H9 (cell line): ENCODE data around the gene ABHD12. TPM values are rescaled to one million over a fixed set of nuclear protein-coding genes. Genes with fewer than 3 reads are reported as not detected.

ENCODE experiments used
- DNase-seq: peaks from one replicate; pipeline ENCODE4 v3.0.0-alpha.2; 2017
- H2AFZ ChIP-seq: one replicate; pipeline ENCODE4 v1.6.1; 2013; ENCODE audit warnings: mild to moderate bottlenecking, low read length, control low read depth, moderate library complexity
- H2AK5ac ChIP-seq: 2 replicates; pipeline ENCODE4 v1.6.1; 2013; ENCODE audit warnings: low read length, control low read depth, mixed read lengths; ENCODE audit not compliant: insufficient read length
- H2BK120ac ChIP-seq: one replicate; pipeline ENCODE4 v1.6.1; 2013; ENCODE audit warnings: low read depth, mild to moderate bottlenecking, low read length, control low read depth, inconsistent platforms; ENCODE audit not compliant: poor library complexity, severe bottlenecking
- H2BK12ac ChIP-seq: 2 replicates; pipeline ENCODE4 v1.6.1; 2013; ENCODE audit warnings: low read length, control low read depth, mixed read lengths, low read depth; ENCODE audit not compliant: insufficient read length
- H2BK15ac ChIP-seq: 2 replicates; pipeline ENCODE4 v1.6.1; 2013; ENCODE audit warnings: low read depth, low read length, control low read depth
- H2BK20ac ChIP-seq: one replicate; pipeline ENCODE4 v1.6.1; 2013; ENCODE audit warnings: low read depth, mild to moderate bottlenecking, low read length, control low read depth, inconsistent platforms; ENCODE audit not compliant: poor library complexity, severe bottlenecking
- H2BK5ac ChIP-seq: 2 replicates; pipeline ENCODE4 v1.6.1; 2013; ENCODE audit warnings: low read length, control low read depth, mixed read lengths; ENCODE audit not compliant: insufficient read length
- H3K14ac ChIP-seq: 2 replicates; pipeline ENCODE4 v1.6.1; 2013; ENCODE audit warnings: low read length, control low read depth; ENCODE audit not compliant: insufficient read depth
- H3K18ac ChIP-seq: 2 replicates; pipeline ENCODE4 v1.6.1; 2013; ENCODE audit warnings: low read depth, mild to moderate bottlenecking, mixed read lengths, low read length, control low read depth; ENCODE audit not compliant: insufficient read length
- H3K23ac ChIP-seq: 2 replicates; pipeline ENCODE4 v1.6.1; 2013; ENCODE audit warnings: low read length, control low read depth, mixed read lengths, low read depth; ENCODE audit not compliant: insufficient read length
- H3K23me2 ChIP-seq: 2 replicates; pipeline ENCODE4 v1.6.1; 2013; ENCODE audit warnings: low read depth, mild to moderate bottlenecking, mixed read lengths, low read length, control low read depth; ENCODE audit not compliant: insufficient read length, poor library complexity, severe bottlenecking
- H3K27ac ChIP-seq: 2 replicates; pipeline ENCODE4 v1.5.1; 2013; ENCODE audit warnings: low read length, control low read depth, mixed read lengths, low read depth; ENCODE audit not compliant: insufficient read length
- H3K27me3 ChIP-seq: 2 replicates; pipeline ENCODE4 v1.6.1; 2013; ENCODE audit warnings: low read length, control low read depth, inconsistent platforms; ENCODE audit not compliant: insufficient read depth
- H3K4ac ChIP-seq: 2 replicates; pipeline ENCODE4 v1.6.1; 2013; ENCODE audit warnings: low read depth, mild to moderate bottlenecking, control low read depth, inconsistent platforms, low read length, moderate library complexity
- H3K4me1 ChIP-seq: 2 replicates; pipeline ENCODE4 v1.6.1; 2013; ENCODE audit warnings: low read length, control low read depth, inconsistent platforms; ENCODE audit not compliant: insufficient read depth
- H3K4me2 ChIP-seq: 2 replicates; pipeline ENCODE4 v1.6.1; 2013; ENCODE audit warnings: low read length, control low read depth, mixed read lengths; ENCODE audit not compliant: insufficient read length, insufficient read depth
- H3K56ac ChIP-seq: 2 replicates; pipeline ENCODE4 v1.6.1; 2013; ENCODE audit warnings: low read depth, mild to moderate bottlenecking, mixed read lengths, low read length, control low read depth; ENCODE audit not compliant: insufficient read length
- H3K79me1 ChIP-seq: 2 replicates; pipeline ENCODE4 v1.6.1; 2013; ENCODE audit warnings: low read depth, mild to moderate bottlenecking, moderate library complexity, low read length, control low read depth, inconsistent platforms; ENCODE audit not compliant: insufficient read depth, poor library complexity, severe bottlenecking
- H3K79me2 ChIP-seq: 2 replicates; pipeline ENCODE4 v1.6.1; 2013; ENCODE audit warnings: low read length, control low read depth, inconsistent platforms; ENCODE audit not compliant: insufficient read depth
- H3K9ac ChIP-seq: 2 replicates; pipeline ENCODE4 v1.6.1; 2013; ENCODE audit warnings: low read length, control low read depth, mixed read lengths; ENCODE audit not compliant: insufficient read length; ENCODE audit errors: extremely low read depth
- H3K9me3 ChIP-seq: one replicate; pipeline ENCODE4 v1.6.1; 2013; ENCODE audit warnings: low read depth, low read length, inconsistent platforms; ENCODE audit not compliant: control insufficient read depth
- H3T11ph ChIP-seq: one replicate; pipeline ENCODE4 v1.6.1; 2013; ENCODE audit warnings: mild to moderate bottlenecking, low read length, control low read depth, inconsistent platforms
- H4K20me1 ChIP-seq: one replicate; pipeline ENCODE4 v1.6.1; 2013; ENCODE audit not compliant: control insufficient read depth, insufficient read length, insufficient read depth
- H4K5ac ChIP-seq: 2 replicates; pipeline ENCODE4 v1.6.1; 2013; ENCODE audit warnings: low read depth, mild to moderate bottlenecking, mixed read lengths, low read length, control low read depth; ENCODE audit not compliant: insufficient read length
- H4K8ac ChIP-seq: replicated peaks from 2 replicates; pipeline ENCODE4 v1.6.1; 2013; ENCODE audit warnings: low read length, control low read depth, mixed read lengths, low read depth; ENCODE audit not compliant: insufficient read length
- H4K91ac ChIP-seq: 2 replicates; pipeline ENCODE4 v1.6.1; 2013; ENCODE audit warnings: low read depth, mild to moderate bottlenecking, moderate library complexity, mixed read lengths, low read length, control low read depth; ENCODE audit not compliant: insufficient read length
- H3K27ac Mint-ChIP-seq, 3 experiments: 2 replicates in 2 of 3; 3 replicates in 1 of 3; pipeline ENCODE4 v1.8.0; 2020 to 2021; ENCODE audit warnings: mixed read lengths in 3 of 3, mild to moderate bottlenecking in 1 of 3, moderate library complexity in 1 of 3
- H3K27me3 Mint-ChIP-seq: 2 replicates; pipeline ENCODE4 v1.8.0; 2021; ENCODE audit warnings: low read depth, mild to moderate bottlenecking, moderate library complexity, mixed read lengths
- H3K36me3 Mint-ChIP-seq, 3 experiments: 2 replicates in 2 of 3; 3 replicates in 1 of 3; pipeline ENCODE4 v1.8.0; 2020 to 2021; ENCODE audit warnings: low read depth in 3 of 3, mixed read lengths in 3 of 3; ENCODE audit not compliant: insufficient read depth in 1 of 3
- H3K4me1 Mint-ChIP-seq, 2 experiments: 2 replicates each; pipeline ENCODE4 v1.8.0; 2020; ENCODE audit warnings: mixed read lengths in 2 of 2
- H3K4me3 Mint-ChIP-seq, 2 experiments: 2 replicates in 1 of 2; 3 replicates in 1 of 2; pipeline ENCODE4 v1.8.0; 2020 to 2021; ENCODE audit warnings: mild to moderate bottlenecking in 2 of 2, mixed read lengths in 2 of 2, moderate library complexity in 1 of 2
- H3K9me3 Mint-ChIP-seq, 2 experiments: 2 replicates in 1 of 2; 3 replicates in 1 of 2; pipeline ENCODE4 v1.8.0; 2020; ENCODE audit warnings: mild to moderate bottlenecking in 2 of 2, mixed read lengths in 2 of 2, moderate library complexity in 1 of 2
- WGBS: extraction: QIAGEN DNeasy Blood & Tissue Kit; methylation state at CpG from one replicate; pipeline ENCODE4 v1.1.7; 2013; ENCODE audit warnings: missing lambda C conversion rate, low lambda C conversion rate, mixed read lengths; ENCODE audit not compliant: insufficient read length; ENCODE audit errors: extremely low coverage; 5-methylcytosine and 5-hydroxymethylcytosine counted together
- total RNA-seq: library from RNA; stranded (reverse); gene quantifications from 2 replicates; pipeline ENCODE4 v1.2.1, GENCODE V29; 2021
- TF ChIP-seq, protein P1 (sequence below): fragments of 200-600 bp; sonication (generic); conservative IDR thresholded peaks from 3 replicates; pipeline ENCODE4 v1.8.0; 2021; ENCODE audit warnings: antibody characterized with exemption, mild to moderate bottlenecking

The ABHD12 gene
- total RNA-seq, 1 experiment from 2014 or later: 54.4 TPM

GRCh38 chr20:25308671-25309394, 81.8 kb downstream of the ABHD12 start:
- no peak overlapping the region for H3K23ac ChIP-seq
- no peak overlapping the region for H3K4ac ChIP-seq
- H3K27ac ChIP-seq: no peak overlapping the region
- no peak overlapping the region for H2BK120ac ChIP-seq
- Mint-ChIP-seq H3K9me3 (peaks cover 4 to 5% of the 10 kb centered on the region in 2 experiments; a peak in 4 of 5 replicates), H3K4me1 (peaks cover 5 to 6% of the 10 kb centered on the region in 2 experiments), H3K4me3 (no peak overlapping the region), H3K27me3 (no peaks in the 10 kb centered on the region), H3K36me3 (peaks cover 15 to 38% (median 30%) of the 10 kb centered on the region in 3 experiments), H3K27ac (peak overlapping the region in 2 of 3 experiments; percentile 28 to 53; a peak in 2 of 7 replicates)
- TF ChIP-seq, protein P1, sequence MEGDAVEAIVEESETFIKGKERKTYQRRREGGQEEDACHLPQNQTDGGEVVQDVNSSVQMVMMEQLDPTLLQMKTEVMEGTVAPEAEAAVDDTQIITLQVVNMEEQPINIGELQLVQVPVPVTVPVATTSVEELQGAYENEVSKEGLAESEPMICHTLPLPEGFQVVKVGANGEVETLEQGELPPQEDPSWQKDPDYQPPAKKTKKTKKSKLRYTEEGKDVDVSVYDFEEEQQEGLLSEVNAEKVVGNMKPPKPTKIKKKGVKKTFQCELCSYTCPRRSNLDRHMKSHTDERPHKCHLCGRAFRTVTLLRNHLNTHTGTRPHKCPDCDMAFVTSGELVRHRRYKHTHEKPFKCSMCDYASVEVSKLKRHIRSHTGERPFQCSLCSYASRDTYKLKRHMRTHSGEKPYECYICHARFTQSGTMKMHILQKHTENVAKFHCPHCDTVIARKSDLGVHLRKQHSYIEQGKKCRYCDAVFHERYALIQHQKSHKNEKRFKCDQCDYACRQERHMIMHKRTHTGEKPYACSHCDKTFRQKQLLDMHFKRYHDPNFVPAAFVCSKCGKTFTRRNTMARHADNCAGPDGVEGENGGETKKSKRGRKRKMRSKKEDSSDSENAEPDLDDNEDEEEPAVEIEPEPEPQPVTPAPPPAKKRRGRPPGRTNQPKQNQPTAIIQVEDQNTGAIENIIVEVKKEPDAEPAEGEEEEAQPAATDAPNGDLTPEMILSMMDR: no peak
- H3K14ac ChIP-seq: no peak overlapping the region
- peaks cover 3% of the 10 kb centered on the region for H4K20me1 ChIP-seq
- WGBS: no CpG with 5 or more reads among the region's 17 CpGs
- H3K18ac ChIP-seq: no peak overlapping the region
- no peak overlapping the region for H2BK15ac ChIP-seq
- H3K79me1 ChIP-seq: no peaks in the 10 kb centered on the region
- H4K8ac ChIP-seq: no peak overlapping the region
- no peaks in the 10 kb centered on the region; the same call in 1 of the 2 replicates for H3K4me1 ChIP-seq
- no peak overlapping the region for H3K4me2 ChIP-seq
- no peaks in the 10 kb centered on the region for H3K9me3 ChIP-seq
- H2BK12ac ChIP-seq: no peak overlapping the region
- H2AFZ ChIP-seq: no peak overlapping the region
- no peaks in the 10 kb centered on the region for H3K27me3 ChIP-seq
- no peak overlapping the region for H2BK5ac ChIP-seq
- no peaks in the 10 kb centered on the region for H3K23me2 ChIP-seq
- no peak overlapping the region for H2AK5ac ChIP-seq
- no peak overlapping the region for H3K56ac ChIP-seq
- DNase-seq: no peak
- H3K9ac ChIP-seq: no peak overlapping the region
- no peaks in the 10 kb centered on the region for H3K79me2 ChIP-seq
- H3T11ph ChIP-seq: no peak overlapping the region
- no peak overlapping the region for H4K5ac ChIP-seq
- H4K91ac ChIP-seq: no peak overlapping the region
- no peak overlapping the region for H2BK20ac ChIP-seq
